ENCODE results near the gene ARL16.

Gene ARL16

GRCh38 chr17:81666342-81667191 lies 17.0 kb downstream of the ARL16 start, which contains the start of the genes CCDC137 and OXLD1:
CCDC137 (plus strand) TSS chr17:81666737; CDS start chr17:81666767, 30 bp downstream.
OXLD1 (minus strand) TSS chr17:81666605; CDS start chr17:81666577, 28 bp downstream.
- peak; percentile 98 for DNase-seq

DNA sequence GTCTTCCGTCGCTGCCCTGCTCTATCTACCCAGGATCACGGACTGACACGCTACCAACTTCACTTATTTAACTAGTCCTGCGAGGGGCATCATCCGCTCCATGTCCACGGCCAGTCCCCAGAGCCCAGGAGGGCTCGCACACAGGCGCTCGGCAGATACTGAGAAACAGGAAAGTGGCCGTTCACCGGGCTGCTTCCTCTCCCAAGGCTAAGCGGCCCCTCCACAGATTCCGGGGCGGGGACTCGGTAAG lies 17.6 kb downstream of the ARL16 start:
- peak; percentile 26 for DNase-seq

- DNase-seq = peak; percentile 19
Measured at GRCh38 chr17:81665205-81666091, 18.1 kb downstream of the ARL16 start.

GRCh38 chr17:81664051-81664470 lies 19.5 kb downstream of the ARL16 start:
- DNase-seq = no peak

DNA sequence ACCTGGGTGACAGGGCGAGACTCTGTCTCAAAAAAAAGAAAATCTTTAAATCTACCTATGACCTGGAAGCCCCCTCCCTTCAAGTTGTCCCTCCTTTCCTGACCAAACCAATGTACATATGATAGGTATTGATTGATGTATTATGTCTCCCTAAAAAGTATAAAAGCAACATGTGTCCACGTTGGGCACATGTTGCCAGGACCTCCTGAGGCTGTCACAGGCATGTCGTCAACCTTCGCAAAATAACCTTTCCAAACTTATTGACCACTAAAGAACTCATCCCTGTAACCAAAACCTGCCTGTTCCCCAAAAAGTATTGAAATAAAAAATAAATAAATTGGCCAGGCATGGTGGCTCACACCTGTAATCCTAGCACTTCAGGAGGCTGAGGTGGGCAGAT lies 21.6 kb downstream of the ARL16 start:
- DNase-seq = no peak

GRCh38 chr17:81660441-81660840 lies 23.2 kb downstream of the ARL16 start:
- no peak for DNase-seq

DNA sequence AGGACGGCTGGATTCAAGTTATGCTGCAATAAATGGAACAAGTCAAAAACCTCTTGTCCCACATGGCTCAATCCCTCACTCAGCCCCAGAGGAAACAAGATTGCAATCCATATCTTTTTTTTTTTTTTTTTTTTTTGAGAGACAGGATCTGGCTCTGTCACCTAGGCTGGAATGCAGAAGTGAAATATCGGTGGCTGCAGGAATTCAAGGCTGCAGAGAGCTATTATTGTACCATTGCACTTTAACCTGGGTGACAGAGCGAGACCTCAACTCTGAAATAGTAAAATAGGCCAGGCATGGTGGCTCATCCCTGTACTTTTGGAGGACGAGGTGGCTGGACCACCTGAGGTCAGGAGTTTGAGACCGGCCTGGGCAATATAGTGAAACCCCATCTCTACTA lies 24.6 kb downstream of the ARL16 start:
- no peak for DNase-seq

GRCh38 chr17:81656835-81657234 lies 26.8 kb downstream of the ARL16 start:
- no peak for DNase-seq

GRCh38 chr17:81656118-81656743 lies 27.4 kb downstream of the ARL16 start, which contains the start of gene PDE6G:
PDE6G (minus strand) TSS chr17:81656542; CDS start chr17:81653305, 3,237 bp downstream.
- DNase-seq = no peak

DNA sequence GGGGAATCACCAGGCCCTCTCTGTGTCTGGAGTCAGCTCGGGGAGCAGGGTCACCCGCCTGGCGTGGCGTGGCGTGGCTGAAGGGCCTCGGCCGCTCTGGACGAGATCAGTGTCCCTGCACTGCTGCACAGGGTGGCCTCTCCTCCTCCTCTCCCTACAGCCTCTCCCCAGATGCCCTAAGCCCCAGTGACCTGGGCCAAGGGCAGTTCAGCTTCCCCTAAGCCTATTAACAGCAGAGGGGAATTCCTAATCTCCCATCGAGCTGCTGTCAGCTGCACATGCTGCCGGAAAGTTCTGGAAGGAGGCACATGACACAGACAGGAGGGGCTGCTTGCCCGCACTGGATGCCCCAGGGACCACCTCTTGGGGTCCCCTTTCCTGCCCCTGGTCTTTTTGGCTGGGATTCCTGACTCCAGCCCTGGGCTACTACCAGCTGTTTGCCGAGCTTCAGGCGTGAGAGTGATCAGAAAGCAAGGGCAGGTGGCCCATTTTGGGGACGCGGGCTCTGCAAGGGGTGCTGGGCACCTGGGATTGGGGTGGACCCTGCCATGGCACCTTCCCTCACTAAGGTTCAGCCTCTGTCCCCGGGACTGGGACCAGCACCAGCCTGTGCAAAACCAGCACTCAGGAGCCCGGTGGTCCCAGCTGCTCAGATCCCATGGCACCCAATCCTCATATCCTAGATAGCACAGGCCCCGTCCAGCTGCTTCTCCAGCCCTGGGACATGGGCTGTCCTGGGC lies 28.0 kb downstream of the ARL16 start:
- peak; percentile 18 for DNase-seq

DNA sequence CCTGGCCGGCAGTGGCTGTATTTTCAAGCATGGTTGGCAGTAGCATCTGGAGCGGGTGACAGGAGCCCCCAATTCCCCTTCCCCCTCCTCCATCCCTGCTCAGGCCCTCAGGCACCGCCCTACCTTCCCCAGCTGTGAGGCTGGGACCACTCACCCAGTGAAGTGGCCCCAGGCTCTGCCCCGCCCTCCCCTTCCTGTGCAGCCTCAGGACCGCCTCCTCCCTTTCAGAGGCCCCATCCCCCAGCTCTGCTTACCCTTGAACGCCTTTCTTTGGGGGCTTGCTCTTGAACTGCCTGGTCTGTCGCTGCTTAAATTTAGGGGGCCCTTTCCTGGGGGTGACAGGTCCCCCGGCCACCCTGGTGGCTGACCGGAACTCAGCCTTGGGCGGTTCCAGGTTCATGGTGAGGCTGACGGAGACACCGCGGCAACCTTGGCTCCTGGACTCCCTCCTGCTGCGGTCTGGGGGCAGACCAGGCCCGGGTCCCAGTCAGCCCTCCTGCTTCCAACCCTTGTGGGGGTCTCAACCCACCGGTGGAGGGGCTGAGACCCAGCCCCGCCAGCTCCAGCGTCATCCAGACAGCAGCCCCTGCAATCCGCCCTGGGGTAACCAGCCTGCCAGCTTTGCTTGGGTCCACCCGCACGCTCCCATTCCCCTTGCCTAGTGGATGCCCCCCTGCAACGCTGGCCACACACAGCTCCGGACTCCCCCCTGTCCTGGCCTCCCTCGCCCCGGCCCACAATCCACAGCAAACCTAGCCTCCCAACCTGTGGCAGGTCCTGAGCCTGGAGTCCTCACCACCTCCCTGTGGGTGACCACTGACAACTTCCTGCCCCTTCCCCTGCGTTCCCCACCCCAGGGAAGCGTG lies 30.5 kb downstream of the ARL16 start:
- no peak for DNase-seq

- no peak for DNase-seq
Measured at GRCh38 chr17:81651692-81652091, 31.9 kb downstream of the ARL16 start.

DNA sequence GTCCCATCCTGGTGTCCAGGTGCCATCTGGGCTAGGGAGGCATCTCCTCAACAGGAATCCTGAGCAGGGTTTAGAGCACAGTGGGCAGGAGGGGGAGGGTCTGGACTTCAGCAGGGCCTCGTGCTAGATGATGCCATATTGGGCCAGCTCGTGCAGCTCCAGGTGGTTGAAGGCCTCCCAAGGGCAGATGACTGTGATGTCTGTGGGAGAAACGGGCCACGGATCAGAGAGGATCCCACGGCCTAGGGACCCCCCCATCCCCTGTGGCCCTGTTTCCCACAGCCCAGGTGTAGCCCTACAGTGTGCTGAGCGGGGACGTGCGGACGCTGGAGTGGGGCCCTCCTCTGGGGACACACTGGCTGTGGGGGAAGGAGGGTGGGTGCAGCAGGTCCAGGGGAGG lies 32.6 kb downstream of the ARL16 start:
- no peak for DNase-seq

DNA sequence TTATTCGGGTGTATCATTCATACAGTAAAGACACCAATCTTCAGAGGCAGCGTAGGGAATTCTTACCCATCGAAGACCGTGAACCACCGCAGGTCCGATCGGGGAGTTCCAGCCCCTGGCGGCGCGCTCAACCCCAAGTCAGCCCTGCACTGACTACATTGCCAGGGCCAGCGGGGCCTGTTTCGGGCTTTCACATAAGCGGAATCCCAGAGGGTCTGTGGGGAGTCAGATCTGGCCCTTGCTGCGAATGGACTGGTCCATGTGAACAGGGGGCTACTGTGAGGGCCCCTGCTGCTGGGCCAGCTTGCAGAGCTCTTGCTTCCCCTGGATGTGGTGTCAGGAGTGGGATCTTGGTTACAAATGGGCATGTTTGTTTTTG lies 34.9 kb downstream of the ARL16 start:
- no peak for DNase-seq

DNA sequence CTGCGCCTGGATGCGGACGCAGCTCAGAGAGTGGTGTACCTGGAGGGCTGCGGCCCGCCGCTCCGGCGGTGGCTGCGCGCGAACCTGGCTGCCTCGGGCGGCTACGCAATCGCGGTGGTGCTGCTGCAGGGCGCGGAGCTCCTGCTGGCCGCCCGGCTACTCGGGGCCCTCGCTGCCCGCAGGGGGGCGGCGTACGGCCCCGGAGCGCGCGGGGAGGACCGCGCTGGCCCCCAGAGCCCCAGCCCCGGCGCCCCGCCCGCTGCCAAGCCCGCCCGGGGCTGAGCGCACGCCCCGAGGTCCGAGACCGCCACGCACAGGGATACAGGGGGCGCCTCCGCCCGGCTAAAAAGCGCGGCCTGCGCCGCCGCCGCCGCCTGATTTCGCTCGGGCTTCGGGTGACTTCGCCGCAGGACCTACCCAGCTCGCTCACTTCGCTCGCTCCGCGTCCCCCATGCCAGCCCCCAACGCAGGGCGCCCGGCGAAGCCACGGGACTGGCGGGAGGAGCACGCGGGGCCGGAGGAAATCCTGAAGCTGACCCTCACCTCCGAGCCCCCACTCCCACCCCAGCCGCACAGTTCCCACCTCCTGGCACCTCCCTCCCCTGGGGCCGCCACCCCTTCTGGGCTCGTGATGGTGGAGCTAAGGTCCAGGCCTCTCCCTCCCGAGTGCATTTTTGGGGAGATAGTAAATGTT lies 35.4 kb downstream of the ARL16 start:
- DNase-seq = no peak

DNA sequence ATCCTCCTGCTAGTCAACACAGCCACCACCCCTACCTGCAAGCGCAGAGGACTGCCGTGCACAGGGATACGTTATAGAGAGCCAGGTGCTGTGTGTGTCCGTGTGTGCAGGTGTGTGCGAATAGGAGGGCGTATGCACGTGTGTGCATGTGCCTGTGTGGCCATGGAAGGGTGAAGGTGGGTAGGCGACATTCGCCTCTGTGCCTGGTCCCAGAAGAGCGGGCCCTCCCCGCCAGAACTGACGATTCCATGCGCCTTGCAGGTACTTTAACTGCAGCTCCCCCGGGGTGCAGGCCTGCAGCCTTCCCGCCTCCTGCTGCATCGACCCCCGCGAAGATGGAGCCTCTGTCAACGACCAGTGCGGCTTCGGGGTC lies 36.0 kb downstream of the ARL16 start:
- no peak for DNase-seq

DNA sequence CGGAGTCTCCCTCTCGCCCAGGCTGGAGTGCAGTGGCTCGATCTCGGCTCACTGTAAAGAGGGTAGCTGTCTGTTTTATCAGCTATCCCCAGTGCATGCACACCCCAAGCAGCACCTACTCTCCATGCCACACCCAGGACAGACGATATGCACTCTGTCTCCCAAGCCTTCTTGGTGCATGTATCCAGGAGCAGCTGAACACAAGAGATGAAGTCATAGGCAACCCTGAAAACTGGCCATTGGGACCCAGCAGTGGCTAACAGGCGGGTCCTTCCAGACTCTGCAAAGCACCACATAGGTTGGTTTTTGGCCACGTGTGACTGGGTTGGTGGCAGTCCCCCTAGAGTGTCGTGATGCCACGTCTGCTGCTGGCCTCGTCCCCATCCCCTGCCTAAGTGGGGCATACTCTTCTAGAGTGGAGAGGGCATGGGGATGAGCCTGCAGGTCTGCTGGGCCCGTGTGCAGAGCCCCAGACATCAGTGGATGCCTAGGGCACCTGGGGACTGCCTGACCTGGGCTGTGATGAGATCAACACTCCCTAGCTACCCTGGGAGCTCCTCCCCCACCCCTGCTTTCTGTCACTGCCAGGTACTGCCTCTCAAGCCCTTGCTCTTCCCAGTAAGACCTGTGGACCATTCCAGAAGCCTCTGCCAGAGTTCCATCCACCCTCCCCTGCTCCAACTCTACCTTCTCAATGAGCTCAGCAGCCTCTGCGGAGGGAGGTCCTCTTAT lies 36.6 kb downstream of the ARL16 start:
- no peak for DNase-seq

DNA sequence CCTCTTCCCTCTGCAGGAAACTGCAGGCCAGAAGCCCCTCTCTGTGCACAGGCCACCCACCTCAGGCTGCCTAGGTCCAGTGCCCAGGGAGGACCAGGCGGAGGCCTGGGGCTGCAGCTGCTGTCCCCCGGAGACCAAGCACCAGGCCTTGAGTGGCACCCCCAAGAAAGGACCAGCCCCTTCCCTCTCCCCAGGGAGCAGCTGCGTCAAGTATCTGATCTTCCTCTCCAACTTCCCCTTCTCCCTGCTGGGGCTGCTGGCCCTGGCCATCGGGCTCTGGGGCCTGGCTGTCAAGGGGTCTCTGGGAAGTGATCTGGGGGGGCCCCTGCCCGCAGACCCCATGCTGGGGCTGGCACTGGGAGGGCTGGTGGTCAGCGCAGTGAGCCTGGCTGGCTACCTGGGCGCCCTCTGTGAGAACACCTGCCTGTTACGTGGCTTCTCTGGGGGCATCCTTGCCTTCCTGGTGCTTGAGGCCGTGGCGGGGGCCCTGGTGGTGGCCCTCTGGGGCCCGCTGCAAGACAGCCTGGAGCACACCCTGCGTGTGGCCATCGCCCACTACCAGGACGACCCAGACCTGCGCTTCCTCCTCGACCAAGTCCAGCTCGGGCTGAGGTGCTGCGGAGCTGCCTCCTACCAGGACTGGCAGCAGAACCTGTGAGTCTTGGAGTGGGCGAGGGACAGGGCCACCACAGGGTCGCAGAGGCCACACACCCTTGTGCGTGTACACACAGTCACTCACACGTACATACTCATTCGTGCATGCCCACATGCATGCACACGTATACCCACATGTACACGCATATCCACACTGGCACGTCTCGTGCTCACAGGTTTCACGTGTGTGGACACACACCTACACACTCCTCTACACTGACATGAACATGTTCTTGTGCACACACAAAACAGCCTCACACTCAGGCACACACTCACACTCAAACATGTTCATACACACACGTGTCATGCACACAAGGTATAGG lies 38.3 kb downstream of the ARL16 start:
- DNase-seq = no peak

- DNase-seq = no peak
Measured at GRCh38 chr17:81644496-81644895, 39.1 kb downstream of the ARL16 start.
